SK-N-SH treated with all-trans-retinoic acid at 6 μM for 48 hours (cell line): ENCODE results near the gene WNT9B.

ENCODE experiments used
- ARNTL ChIP-seq: fragments of 450-650 bp; formaldehyde crosslinking; IDR thresholded peaks from 2 replicates; pipeline ENCODE4 v1.5.0; 2020; ENCODE audit warnings: low read depth, mild to moderate bottlenecking, moderate library complexity, borderline replicate concordance
- BACH2 ChIP-seq: fragments of 250-450 bp; sonication (Bioruptor Pico); IDR thresholded peaks from 2 replicates; pipeline ENCODE4 v1.9.0; 2021; ENCODE audit warnings: mild to moderate bottlenecking, borderline replicate concordance
- ESRRG ChIP-seq: fragments of 250-450 bp; sonication (Bioruptor Pico); IDR thresholded peaks from 2 replicates; pipeline ENCODE4 v1.6.1; 2021; ENCODE audit warnings: mild to moderate bottlenecking
- ISL1 ChIP-seq: fragments of 250-450 bp; sonication (Bioruptor Pico); IDR thresholded peaks from 2 replicates; pipeline ENCODE4 v2.1.2; 2022; ENCODE audit warnings: mild to moderate bottlenecking, moderate library complexity
- PATZ1 ChIP-seq: fragments of 250-450 bp; sonication (Bioruptor Pico); IDR thresholded peaks from 2 replicates; pipeline ENCODE4 v1.8.0; 2020; ENCODE audit warnings: mild to moderate bottlenecking, moderate library complexity, borderline replicate concordance
- RARB ChIP-seq: fragments of 250-450 bp; sonication (Bioruptor Pico); IDR thresholded peaks from 2 replicates; pipeline ENCODE4 v1.8.0; 2021; ENCODE audit warnings: mild to moderate bottlenecking, moderate library complexity
- TCF4 ChIP-seq: fragments of 250-450 bp; sonication (Bioruptor Pico); IDR thresholded peaks from 2 replicates; pipeline ENCODE4 v1.8.0; 2021; ENCODE audit warnings: mild to moderate bottlenecking, moderate library complexity, borderline replicate concordance
- TOX ChIP-seq: fragments of 250-450 bp; sonication (Bioruptor Pico); IDR thresholded peaks from 2 replicates; pipeline ENCODE4 v1.8.0; 2021; ENCODE audit warnings: mild to moderate bottlenecking, moderate library complexity, borderline replicate concordance
- ZFP3 ChIP-seq: fragments of 250-450 bp; sonication (Bioruptor Pico); IDR thresholded peaks from 2 replicates; pipeline ENCODE4 v1.5.0; 2020; ENCODE audit warnings: mild to moderate bottlenecking, moderate library complexity
- ZFP30 ChIP-seq: fragments of 450-650 bp; formaldehyde crosslinking; IDR thresholded peaks from 2 replicates; pipeline ENCODE4 v1.5.0; 2022; ENCODE audit warnings: mild to moderate bottlenecking, moderate library complexity
- TF ChIP-seq, protein P1 (sequence below): fragments of 250-450 bp; sonication (Bioruptor Pico); IDR thresholded peaks from 2 replicates; pipeline ENCODE4 v1.5.1; 2021; ENCODE audit warnings: mild to moderate bottlenecking, moderate library complexity
- TF ChIP-seq, protein P2 (sequence below): fragments of 250-450 bp; sonication (Bioruptor Pico); IDR thresholded peaks from 2 replicates; pipeline ENCODE4 v1.8.0; 2021; ENCODE audit warnings: low read depth, mild to moderate bottlenecking, moderate library complexity, borderline replicate concordance

DNA sequence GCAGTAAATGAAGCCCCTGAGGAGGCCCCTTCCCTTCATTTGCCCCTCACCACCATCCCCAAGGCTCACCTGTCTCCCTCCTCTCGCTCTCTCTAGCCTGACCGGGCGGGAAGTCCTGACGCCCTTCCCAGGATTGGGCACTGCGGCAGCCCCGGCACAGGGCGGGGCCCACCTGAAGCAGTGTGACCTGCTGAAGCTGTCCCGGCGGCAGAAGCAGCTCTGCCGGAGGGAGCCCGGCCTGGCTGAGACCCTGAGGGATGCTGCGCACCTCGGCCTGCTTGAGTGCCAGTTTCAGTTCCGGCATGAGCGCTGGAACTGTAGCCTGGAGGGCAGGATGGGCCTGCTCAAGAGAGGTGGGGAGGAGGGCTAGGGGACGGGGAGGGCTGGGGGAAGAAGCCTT, 21.0 kb downstream of the WNT9B start:
- TF ChIP-seq TCF4 (CRISPR knock-in tag) (no peak), ARNTL (CRISPR knock-in tag) (no peak), ESRRG (CRISPR knock-in tag) (no peak), PATZ1 (no peak), BACH2 (CRISPR knock-in tag) (no peak), ZFP30 (CRISPR knock-in tag) (no peak), ZFP3 (CRISPR knock-in tag) (no peak), TOX (no peak), RARB (CRISPR knock-in tag) (no peak), ISL1 (CRISPR knock-in tag) (no peak)
- TF ChIP-seq, protein P1, sequence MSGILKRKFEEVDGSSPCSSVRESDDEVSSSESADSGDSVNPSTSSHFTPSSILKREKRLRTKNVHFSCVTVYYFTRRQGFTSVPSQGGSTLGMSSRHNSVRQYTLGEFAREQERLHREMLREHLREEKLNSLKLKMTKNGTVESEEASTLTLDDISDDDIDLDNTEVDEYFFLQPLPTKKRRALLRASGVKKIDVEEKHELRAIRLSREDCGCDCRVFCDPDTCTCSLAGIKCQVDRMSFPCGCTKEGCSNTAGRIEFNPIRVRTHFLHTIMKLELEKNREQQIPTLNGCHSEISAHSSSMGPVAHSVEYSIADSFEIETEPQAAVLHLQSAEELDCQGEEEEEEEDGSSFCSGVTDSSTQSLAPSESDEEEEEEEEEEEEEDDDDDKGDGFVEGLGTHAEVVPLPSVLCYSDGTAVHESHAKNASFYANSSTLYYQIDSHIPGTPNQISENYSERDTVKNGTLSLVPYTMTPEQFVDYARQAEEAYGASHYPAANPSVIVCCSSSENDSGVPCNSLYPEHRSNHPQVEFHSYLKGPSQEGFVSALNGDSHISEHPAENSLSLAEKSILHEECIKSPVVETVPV, result no peak
- TF ChIP-seq, protein P2, sequence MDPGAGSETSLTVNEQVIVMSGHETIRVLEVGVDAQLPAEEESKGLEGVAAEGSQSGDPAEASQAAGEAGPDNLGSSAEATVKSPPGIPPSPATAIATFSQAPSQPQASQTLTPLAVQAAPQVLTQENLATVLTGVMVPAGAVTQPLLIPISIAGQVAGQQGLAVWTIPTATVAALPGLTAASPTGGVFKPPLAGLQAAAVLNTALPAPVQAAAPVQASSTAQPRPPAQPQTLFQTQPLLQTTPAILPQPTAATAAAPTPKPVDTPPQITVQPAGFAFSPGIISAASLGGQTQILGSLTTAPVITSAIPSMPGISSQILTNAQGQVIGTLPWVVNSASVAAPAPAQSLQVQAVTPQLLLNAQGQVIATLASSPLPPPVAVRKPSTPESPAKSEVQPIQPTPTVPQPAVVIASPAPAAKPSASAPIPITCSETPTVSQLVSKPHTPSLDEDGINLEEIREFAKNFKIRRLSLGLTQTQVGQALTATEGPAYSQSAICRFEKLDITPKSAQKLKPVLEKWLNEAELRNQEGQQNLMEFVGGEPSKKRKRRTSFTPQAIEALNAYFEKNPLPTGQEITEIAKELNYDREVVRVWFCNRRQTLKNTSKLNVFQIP (CRISPR knock-in tag), result no peak
